ENCODE measurements around the gene DEPDC1B.

GRCh38 chr5:60633341-60633740 lies 66.6 kb downstream of the DEPDC1B start:
- TF ChIP-seq POLR2A (IDR thresholded peaks at IDR 0.05) (no peak), CTCF (IDR thresholded peaks at IDR 0.05) (no peak)

All from uterus (tissue), 2 donors.